Measurements from ENCODE around the gene ZNF683. TPM values are rescaled to one million over a fixed set of nuclear protein-coding genes. Genes with fewer than 3 reads are reported as not detected.
"Not testable (repeated sequence)": the region's sequence is repeated elsewhere in the genome, so short reads cannot be mapped to it uniquely, and the experiment has no call there.

Gene ZNF683
- total RNA-seq, 1 donor from 2014 or later: not detected

- peaks cover 11% of the 10 kb centered on the region for H3K27me3 Mint-ChIP-seq
- no peaks in the 10 kb centered on the region for H3K36me3 Mint-ChIP-seq
- no peak overlapping the region for H3K27ac Mint-ChIP-seq
- no peaks in the 10 kb centered on the region for H3K9me3 Mint-ChIP-seq
- peak; percentile 88 for DNase-seq (ENCODE audit: extremely low spot score, unreplicated experiment)
- TF ChIP-seq CTCF (conservative IDR thresholded peaks at IDR 0.05): no peak
- H3K4me3 Mint-ChIP-seq: peak overlapping the region; percentile 91
- no peaks in the 10 kb centered on the region for H3K4me1 Mint-ChIP-seq (ENCODE audit: unreplicated experiment)
These were observed 35.9 kb downstream of the ZNF683 start for GRCh38 chr1:26336477-26337205.

- Mint-ChIP-seq H3K4me3 (peak overlapping the region; percentile 91), H3K36me3 (no peaks in the 10 kb centered on the region), H3K9me3 (no peaks in the 10 kb centered on the region), H3K27ac (peak overlapping the region; percentile 56), H3K27me3 (peaks cover 11% of the 10 kb centered on the region), H3K4me1 (ENCODE audit: unreplicated experiment) (no peaks in the 10 kb centered on the region)
- no peak for TF ChIP-seq CTCF (conservative IDR thresholded peaks at IDR 0.05)
- no peak for DNase-seq (ENCODE audit: extremely low spot score, unreplicated experiment)
These were observed 36.6 kb downstream of the ZNF683 start for GRCh38 chr1:26335774-26336476.

GRCh38 chr1:26333312-26333711 lies 39.2 kb downstream of the ZNF683 start:
- H3K4me1 Mint-ChIP-seq (ENCODE audit: unreplicated experiment); H3K4me3 Mint-ChIP-seq; H3K9me3 Mint-ChIP-seq; H3K27me3 Mint-ChIP-seq; H3K36me3 Mint-ChIP-seq; DNase-seq (ENCODE audit: extremely low spot score, unreplicated experiment); H3K27ac Mint-ChIP-seq: not testable (repeated sequence)

- DNase-seq (ENCODE audit: extremely low spot score, unreplicated experiment): no peak
- H3K27ac Mint-ChIP-seq: no peak overlapping the region
- H3K4me3 Mint-ChIP-seq: no peak overlapping the region
- peaks cover 4% of the 10 kb centered on the region for H3K27me3 Mint-ChIP-seq
- no peaks in the 10 kb centered on the region for H3K36me3 Mint-ChIP-seq
- no peak for TF ChIP-seq CTCF (conservative IDR thresholded peaks at IDR 0.05)
- H3K4me1 Mint-ChIP-seq (ENCODE audit: unreplicated experiment): no peaks in the 10 kb centered on the region
- H3K9me3 Mint-ChIP-seq: no peaks in the 10 kb centered on the region
These were observed 42.3 kb downstream of the ZNF683 start for GRCh38 chr1:26330276-26330675.

GRCh38 chr1:26329380-26329779 lies 43.2 kb downstream of the ZNF683 start:
- H3K27ac Mint-ChIP-seq; H3K4me1 Mint-ChIP-seq (ENCODE audit: unreplicated experiment); H3K27me3 Mint-ChIP-seq; DNase-seq (ENCODE audit: extremely low spot score, unreplicated experiment); H3K36me3 Mint-ChIP-seq; H3K9me3 Mint-ChIP-seq; H3K4me3 Mint-ChIP-seq: not testable (repeated sequence)

GRCh38 chr1:26328597-26328996 lies 44.0 kb downstream of the ZNF683 start:
- no peaks in the 10 kb centered on the region for H3K4me1 Mint-ChIP-seq (ENCODE audit: unreplicated experiment)
- TF ChIP-seq CTCF (conservative IDR thresholded peaks at IDR 0.05): no peak
- H3K27ac Mint-ChIP-seq: no peak overlapping the region
- H3K4me3 Mint-ChIP-seq: no peak overlapping the region
- no peak for DNase-seq (ENCODE audit: extremely low spot score, unreplicated experiment)
- H3K9me3 Mint-ChIP-seq: no peaks in the 10 kb centered on the region
- no peaks in the 10 kb centered on the region for H3K27me3 Mint-ChIP-seq
- H3K36me3 Mint-ChIP-seq: peaks cover 3% of the 10 kb centered on the region

All from type B pancreatic cell (in vitro differentiated cells).